ENCODE data around the gene PCAT7. TPM values are rescaled to one million over a fixed set of nuclear protein-coding genes. Genes with fewer than 3 reads are reported as not detected.
"Not testable (repeated sequence)": the region's sequence is repeated elsewhere in the genome, so short reads cannot be mapped to it uniquely, and the experiment has no call there.

The PCAT7 gene
- total RNA-seq, result under 0.01 TPM in 1 of 2 replicates, not detected in the other

DNA sequence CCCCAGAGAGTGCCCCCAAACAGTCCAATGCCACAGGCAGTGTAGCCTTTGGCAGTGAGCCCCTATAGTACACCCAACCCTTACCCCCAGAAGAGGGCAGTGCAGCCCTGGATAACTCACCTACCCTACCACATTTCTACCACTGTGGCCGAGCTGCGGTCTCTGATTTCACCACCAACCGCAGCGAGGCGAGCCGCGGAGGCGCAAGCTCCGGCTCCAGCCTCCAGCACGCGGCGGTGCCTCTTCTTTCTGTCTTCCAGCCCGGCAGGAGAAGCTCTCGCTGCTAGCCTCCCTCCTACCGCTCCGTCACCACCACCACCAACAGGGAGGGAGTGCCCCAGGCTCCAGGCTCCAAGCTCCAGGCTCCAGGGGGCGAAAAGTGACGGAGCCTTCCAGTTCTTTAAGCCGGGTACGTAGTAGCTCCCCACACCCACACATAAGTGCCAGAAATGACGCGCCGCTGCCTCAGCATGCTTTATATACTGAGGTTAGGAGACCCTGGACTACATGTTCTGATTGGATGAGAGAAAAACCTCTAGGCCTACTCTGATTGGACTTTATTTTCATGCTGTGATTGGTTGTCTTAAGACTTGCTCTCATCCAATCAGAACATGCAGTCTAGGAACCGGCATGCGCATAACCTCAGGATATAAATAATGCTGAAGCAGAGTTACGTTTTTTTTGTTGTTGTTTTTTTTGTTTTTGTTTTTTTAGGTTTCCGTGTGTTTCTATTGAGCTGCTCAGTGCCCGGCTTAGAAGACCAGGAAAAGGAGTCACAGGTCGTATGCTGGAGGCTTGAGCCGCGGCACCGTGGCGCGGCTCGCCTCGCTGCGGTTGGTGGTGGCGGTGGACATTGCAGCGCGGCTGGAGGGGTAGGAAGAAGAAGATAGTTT, at the start of gene PCAT7:
TSS of gene PCAT7 (plus strand) at position 645 of the 893 bp plus-strand sequence.
- DNase-seq (ENCODE audit: low read depth, low spot score), result no peak

DNA sequence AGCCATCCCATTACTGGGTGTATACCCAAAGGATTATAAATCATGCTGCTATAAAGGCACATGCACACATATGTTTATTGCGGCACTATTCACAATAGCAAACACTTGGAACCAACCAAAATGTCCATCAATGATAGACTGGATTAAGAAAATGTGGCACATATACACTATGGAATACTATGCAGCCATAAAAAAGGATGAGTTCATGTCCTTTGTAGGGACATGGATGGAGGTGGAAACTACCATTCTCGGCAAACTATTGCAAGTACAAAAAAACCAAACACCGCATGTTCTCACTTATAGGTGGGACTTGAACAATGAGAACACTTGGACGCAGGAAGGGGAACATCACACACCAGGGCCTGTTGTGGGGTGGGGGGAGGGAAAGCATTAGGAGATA, 48.5 kb upstream of the PCAT7 start:
- not testable (repeated sequence) for DNase-seq (ENCODE audit: low read depth, low spot score)

DNA sequence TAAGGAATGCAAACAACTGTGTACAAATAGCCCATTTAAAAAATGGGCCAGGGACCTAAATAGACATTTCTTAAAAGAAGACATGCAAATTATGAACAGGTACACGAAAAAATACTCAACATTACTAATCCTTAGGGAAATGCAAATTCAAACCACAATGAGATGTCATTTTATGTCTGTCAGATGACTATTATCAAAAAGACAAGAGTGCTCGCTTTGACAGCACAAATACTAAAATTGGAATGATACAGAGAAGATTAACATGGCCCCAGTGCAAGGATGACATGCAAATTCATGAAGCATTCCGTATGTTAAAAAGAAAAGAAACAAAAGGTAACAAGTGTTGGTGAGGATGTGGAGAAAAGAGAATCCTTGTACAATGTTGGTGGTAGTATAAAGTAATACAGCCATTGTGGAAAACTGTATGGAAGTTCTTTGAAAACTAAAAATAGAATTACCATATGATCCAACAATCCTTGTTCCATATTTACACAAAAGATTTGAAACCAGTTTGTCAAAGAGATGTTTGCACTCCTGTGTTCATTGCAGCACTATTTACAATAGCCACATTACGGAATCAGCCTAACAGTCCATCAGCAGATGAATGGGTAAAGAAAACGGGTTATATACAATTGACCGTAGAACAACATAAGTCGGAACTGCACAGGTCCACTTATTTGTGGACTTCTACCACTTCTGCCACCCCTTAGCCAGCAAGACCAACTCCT, 47.2 kb upstream of the PCAT7 start:
- no peak for DNase-seq (ENCODE audit: low read depth, low spot score)

DNA sequence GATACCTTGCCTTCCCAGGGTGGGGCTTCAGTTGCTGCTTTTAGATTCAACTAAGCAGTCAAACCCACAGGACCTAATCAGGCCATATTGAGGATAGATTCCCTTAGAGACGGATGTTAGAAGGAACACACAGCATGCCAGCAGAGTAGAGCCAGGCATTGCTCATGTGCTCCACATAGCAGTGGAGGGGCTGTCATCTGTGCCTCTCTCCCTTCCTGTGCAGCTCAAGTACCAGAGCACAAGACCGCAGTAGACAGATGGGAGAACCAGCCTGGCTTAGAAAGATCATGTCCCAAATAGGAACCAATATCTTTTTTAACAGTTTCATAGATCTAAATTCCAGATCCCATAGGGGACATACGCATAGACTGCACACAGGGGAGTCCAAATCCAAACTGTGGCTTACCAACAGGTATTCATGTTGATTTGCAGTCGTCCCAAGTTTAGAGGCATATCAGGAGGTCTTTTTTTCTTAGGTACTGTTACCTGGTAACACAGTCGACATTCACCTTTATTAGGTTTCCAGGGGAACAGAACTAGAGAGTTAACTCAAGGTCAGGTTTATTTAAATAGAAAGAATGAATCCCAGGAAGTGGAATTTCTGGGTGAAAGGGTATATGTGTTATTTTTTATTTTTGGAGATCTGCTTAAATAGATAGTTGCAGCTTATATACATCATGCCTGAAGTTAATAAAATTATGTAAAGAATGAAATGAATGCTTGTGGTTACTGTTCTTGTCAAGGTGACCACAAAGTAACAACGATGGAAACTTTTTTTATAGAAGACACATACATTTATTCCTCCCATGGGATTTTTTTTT, 43.5 kb upstream of the PCAT7 start:
- no peak for DNase-seq (ENCODE audit: low read depth, low spot score)

DNA sequence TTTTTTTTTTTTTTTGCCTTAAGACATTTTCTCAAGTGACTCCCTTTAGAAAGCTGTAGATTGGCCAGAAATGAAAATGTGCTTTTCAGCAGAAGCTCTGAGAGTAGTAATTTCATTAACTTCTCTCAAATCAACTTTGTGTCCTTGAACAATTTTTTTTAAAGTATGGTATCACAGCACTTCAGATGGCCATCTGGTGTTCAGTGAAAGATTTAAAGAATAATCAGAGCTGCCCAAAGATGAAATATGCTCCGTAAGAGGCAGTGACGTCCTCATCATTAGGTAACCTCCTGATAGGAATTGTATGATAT, 43.0 kb upstream of the PCAT7 start:
- no peak for DNase-seq (ENCODE audit: low read depth, low spot score)

DNA sequence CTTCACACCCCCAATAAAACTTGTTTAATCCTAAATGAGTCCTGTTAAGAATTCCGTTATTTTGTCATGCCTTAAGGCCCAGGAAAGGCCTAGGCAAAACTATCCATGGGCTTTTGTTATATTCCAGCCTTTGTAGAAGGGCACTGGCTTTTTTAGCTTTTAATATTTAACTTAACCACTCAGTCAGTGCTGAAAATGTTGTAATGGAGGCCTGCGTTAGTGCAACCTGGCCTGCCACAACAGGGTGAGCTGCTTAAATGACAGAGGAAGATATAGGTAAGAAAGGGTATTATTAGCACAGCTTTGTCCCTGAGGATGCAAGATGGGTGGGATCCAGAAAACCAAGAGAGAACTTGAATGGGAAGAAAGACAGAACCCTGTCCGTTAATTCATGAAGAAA, 40.2 kb upstream of the PCAT7 start:
- DNase-seq (ENCODE audit: low read depth, low spot score), result no peak

DNA sequence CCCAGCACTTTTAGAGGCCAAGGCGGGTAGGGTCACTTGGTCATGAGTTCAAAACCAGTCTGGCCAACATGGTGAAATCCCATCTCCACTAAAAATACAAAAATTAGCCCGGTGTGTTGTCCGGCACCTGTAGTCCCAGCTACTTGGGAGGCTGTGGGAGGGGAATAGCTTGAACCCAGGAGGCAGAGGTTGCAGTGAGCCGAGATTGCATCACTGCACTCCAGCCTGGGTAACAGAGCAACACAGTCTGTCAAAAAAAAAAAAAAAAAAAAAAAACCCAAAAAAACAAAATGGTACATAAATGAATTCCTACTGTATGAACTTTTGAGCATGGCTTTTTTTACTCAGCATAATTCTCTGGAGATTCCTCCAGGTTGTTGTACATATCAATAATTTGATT, 37.6 kb upstream of the PCAT7 start:
- no peak for DNase-seq (ENCODE audit: low read depth, low spot score)

DNA sequence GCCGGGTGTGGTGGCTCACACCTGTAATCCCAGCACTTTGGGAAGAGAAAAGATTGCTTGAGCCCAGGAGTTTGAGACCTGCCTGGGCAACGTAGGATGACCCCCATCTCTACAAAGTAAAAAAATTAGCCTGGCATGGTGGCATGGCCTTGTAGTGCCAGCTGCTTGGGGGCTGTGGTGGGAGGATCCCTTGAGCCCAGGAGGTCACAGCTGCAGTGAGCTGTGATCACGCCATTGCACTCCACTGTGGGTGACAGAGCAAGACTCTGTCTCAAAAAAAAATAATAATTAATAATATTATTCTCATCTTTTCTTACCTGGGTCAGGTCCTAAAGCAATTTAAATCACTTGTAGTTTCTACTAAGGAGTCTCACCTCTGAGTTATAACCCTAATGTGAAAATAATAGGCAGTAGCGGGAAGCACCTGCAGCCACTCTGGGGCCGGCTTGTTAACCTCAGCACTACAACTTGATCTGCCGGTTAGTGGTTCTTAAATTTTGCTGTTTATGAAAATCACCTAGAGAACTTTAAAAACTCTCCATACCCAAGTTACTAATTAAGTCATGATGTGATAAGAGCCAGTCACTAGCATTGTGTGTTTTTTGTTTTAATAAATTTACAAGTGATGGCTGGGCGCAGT, 29.4 kb upstream of the PCAT7 start:
- no peak for DNase-seq (ENCODE audit: low read depth, low spot score)

DNA sequence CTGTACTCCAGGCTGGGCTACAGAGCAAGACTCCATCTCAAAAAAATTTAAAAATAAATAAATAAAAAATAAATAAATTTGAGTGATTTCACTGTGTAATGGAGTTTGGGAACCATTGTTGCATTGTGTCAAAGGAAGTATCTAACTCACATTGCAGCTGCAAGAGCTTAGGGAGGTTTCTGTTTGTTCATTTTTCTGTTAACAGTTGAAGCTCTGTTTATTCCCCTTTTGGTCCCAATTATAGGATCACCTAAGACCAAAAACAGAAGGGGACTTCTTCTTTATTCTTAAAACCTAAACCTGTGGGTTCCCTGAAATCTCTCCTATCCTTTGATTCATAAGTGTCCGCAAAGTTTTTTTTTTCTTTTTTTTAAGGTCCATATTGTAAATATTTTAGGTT, 28.6 kb upstream of the PCAT7 start:
- no peak for DNase-seq (ENCODE audit: low read depth, low spot score)

DNA sequence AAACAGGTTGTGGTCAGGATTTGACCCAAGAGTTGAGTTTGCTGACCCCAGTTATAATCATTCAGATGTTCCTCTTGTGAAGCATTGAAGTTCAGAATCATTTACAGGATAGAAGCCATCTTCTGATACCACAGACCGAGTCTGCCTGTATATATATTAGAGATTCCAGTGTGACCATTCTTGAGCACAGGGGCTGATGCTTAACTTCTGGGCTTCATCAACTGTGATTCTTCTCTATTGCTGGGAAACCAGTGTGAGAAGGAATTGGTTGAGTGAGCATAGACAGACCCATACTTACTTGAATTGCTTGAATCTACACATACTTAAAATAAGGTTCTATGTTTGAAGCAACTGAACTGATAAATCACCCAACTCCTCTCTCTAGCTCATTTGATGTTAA, 27.9 kb upstream of the PCAT7 start:
- no peak for DNase-seq (ENCODE audit: low read depth, low spot score)

DNA sequence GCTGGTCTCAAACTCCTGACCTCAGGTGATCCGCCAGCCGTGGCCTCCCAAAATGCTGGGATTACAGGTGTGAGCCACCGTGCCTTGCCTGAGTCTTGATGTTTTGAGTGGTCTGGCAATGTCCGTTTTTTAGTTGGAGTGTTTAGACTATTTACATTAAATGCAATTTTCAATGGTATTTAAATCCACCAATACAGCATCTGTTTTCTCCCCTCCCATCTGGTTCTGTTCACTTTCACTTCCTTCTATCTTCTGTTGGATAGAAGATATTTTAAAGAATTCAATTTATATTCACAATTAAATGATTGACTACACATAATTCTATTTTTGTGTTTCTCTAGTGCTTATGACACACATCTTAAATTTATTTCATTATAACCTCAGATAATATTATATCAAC, 26.0 kb upstream of the PCAT7 start:
- DNase-seq (ENCODE audit: low read depth, low spot score), result no peak

DNA sequence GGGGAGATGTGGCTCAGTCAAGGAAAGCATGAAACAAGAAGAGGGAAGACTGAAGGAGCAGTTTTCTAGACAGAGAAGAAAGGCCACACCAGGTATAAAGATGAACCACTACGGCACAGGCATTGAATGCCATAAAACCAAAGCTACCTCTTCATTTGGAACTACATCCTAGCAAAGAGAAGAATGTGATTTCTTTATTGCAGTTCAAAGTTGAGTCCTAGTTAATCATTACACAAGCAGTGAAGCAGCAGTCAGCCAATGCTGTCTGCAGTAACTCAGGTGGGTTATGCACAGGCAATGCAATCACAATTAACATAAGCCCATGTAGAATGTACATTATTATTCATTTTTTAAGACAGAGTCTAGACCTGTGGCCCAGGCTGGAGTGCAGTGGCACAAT, 21.7 kb upstream of the PCAT7 start:
- DNase-seq (ENCODE audit: low read depth, low spot score), result no peak

DNA sequence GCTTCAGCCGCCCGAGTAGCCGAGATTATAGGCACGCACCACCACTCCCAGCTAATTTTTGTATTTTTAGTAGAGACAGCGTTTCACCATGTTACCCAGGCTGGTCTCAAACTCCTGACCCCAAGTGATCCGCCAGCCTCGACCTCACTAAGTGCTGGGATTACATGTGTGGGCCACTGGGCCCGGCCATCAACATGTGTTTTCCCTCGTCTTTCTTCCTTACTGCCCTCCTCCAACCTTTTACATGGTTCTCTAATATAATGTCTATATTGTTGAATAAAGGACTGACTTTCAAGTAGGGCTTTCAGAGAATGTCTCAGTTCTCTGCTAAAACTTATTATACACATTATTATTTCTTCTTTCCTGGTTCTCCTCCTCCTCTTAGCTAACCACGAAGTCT, 21.3 kb upstream of the PCAT7 start:
- no peak for DNase-seq (ENCODE audit: low read depth, low spot score)

DNA sequence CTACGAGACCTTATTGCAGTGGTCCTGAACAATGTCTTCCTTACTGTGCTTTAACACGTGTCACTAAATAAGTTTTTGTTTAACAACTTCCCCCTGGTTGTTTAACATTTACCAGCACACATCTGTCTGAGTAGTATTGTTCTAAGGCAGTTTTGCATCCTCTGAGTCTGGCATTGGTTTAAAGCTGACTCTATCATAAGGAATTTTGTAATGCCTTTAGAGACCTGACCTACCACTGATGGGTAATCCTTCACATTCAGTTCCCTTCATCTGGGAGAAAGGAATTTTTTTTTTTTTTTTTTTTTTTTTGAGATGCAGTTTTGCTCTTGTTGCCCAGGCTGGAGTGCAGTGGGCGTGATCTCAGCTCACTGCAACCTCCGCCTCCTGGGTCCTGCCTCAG, 20.0 kb upstream of the PCAT7 start:
- no peak for DNase-seq (ENCODE audit: low read depth, low spot score)

DNA sequence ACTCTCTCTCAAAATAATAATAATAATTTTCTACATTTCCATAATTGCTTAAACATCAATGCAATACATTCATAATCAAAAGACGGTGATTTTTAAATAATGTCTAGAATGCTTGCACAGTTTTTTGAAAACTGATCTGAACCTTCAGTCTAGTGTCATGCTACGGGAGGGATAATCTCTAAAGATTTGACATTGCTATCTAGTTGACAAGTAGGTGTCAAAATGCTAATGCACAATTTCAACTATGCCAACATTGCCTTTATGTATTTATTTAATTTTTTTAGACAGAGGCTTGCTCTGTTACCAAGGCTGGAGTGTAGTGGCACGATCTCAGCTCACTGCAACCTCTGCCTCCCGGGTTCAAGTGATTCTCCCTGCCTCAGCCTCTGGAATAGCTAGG, 16.0 kb upstream of the PCAT7 start:
- DNase-seq (ENCODE audit: low read depth, low spot score), result no peak

DNA sequence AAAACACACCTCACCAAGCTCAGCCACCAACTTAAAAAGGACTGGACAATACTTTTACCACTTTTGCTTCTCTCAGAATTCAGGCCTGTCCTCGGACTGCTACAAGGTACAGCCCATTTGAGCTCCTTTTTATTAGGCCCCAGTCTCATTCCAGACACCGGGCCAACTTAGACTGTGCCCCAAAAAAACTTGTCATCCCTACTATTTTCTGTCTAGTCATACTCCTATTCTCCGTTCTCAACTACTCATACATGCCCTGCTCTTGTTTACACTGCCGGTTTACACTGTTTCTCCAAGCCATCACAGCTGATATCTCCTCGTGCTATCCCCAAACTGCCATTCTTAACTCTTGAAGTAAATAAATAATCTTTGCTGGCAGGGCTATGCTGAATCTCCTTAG, 10.5 kb upstream of the PCAT7 start:
- not testable (repeated sequence) for DNase-seq (ENCODE audit: low read depth, low spot score)

DNA sequence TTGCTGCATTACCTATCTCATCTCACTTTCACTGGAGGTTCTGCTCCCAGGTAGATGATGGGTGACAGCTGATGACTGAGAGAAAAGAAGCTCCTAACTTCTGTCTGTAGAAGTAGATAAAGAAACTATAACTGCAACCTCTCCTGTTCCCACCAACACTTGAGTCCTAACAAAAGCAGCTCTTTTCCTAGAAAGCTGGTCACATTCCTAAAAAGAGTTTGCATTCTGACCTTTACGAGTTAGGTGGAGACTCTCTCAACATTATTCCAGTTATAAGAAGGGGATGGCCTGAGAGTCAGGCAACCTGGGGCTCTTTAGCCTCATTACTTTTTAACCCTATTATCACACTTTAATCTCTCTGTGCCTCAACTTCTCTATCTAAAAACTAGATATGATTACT, 8.9 kb upstream of the PCAT7 start:
- no peak for DNase-seq (ENCODE audit: low read depth, low spot score)

DNA sequence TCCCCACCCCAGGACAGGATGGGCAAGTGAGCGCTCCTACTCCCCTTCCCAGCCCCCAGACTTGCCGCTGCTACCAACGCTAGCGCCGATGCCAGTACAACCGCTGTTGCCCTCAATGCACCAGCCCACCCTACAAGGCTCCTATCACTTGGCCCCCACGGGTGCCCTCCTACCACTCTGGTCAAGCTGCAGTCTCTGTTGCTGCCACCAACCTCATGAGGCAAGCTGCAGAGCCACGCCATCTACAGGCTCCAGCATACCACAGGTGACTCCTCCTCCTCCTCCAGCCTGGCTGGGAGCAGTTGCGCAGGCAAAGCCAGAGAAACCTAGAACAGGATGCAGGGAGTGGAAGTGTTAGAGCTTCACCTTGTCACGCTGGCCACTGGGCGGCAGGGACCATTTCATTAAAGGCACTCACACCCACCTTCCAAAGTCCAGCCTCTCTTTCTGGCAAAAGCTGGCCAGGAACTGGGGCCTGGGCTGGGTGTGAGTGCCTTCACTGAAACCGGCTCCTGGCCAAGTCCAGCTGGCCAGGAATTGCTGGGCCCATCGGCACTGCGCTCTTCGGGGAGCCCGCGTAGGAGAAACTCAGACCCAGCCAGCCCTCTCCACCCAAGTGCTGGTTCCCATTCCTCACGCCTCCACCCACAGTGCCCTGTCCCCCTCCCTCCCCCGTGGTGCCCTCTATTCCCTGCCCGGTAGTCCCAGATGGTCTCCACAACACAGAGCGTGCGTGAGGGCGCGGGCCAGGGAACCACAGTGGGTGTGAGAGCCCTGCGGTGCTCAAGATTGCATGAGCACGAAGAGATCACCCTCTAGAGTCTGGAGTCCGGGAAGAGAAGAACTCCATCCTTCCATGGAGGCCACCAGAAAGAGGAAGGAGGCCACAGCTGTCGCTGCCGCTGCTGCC, 1.6 kb upstream of the PCAT7 start:
- DNase-seq (ENCODE audit: low read depth, low spot score), result no peak

DNA sequence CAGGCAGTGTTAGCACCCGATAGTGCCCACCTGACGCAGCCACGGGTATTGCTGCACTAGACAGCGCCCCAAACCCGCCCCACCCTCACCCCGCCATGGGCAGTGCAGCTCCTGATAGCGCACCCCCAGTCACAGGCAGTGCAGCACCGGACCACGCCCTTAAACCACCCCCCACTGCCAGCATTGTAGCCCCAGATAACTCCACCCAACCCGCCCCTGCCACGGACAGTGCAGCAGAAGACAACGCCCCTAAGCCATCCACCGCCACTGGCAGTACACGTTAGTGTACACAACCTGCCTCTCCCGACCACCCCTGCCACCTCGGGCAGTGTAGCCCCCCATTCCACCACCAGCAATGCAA, 825 bp upstream of the PCAT7 start:
- no peak for DNase-seq (ENCODE audit: low read depth, low spot score)

DNA sequence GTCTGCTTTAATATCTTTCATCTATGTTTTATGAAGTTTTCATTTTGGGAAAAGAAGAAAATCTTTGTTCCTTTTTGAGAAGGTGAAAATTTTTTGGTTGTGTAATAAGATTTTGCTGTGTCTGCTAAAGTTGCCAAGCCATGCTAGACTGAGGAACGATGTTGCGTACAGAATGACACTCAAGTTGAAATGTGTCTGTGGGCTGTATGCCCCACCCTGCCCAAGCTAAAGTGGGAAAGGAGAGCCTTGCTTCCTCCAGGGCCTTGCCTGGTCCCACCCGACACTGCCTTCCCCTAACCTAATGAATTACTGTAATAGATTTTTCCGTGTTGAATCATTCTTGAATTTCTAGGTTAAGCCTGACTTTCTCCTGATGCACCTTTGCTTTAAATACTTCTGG, 2.5 kb downstream of the PCAT7 start:
- no peak for DNase-seq (ENCODE audit: low read depth, low spot score)

DNA sequence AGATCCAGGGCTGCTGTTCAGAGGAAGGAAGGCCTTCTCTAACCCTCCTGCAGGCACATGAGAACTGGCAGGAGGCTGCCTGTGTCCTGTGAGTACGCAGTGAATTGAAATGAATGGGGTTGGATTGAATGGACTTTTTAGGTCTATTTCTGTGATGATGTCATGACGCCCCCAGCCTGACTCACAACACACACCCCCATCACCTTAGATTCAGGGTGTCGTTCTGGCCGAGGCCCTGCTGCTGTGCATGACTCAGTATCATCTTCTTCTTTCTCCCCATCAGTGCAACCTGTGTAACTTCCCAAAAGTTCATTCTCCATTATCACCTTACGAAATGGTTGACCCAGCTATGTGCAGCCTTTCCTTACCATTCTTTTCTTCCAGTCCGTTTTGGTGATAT, 5.4 kb downstream of the PCAT7 start:
- DNase-seq (ENCODE audit: low read depth, low spot score), result no peak

Measured in pulmonary artery endothelial cell (primary cell).